SHP77 (cell line): ENCODE data around the gene GATAD2B.
"Not testable (repeated sequence)": the region's sequence is repeated elsewhere in the genome, so short reads cannot be mapped to it uniquely, and the experiment has no call there.

Experiments used
- DNase-seq, 2 experiments: peaks; one replicate each; lab custom pipeline; 2025; lab: John Stamatoyannopoulos, UW

GATAD2B gene

DNA sequence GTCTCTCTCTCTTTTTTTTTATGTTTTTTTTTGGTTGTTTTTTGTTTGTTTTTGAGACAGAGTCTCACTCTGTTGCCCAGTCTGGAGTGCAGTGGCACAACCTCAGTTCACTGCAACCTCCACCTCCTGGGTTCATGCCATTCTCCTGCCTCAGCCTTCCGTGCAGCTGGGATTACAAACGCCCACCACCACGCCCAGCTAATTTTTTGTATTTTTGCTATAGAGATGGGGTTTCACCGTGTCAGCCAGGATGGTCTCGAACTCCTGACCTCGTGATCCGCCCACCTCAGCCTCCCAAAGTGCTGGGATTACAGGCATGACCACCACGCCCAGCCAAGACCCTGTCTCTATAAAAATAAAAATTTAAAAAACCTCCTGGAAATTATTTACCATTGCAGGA lies 88.8 kb downstream of the GATAD2B start:
- not testable (repeated sequence) for DNase-seq

DNA sequence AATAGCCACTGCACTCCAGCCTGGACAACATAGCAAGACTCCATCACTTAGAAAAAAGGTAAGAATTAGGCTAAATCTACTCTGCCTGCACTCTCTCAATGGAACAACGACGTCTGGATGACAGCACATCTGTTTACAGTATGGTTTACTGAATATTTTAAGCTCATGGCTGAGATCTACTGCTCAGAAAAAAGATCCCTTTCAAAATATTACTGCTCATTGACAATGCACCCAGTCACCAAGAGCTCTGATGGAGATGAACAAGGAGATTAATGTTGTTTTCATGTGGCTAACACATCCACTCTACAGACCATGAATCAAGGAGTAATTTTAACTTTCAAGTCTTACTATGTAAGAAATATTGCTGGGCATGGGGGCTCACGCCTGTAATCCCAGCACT lies 89.6 kb downstream of the GATAD2B start:
- DNase-seq, result no peak

DNA sequence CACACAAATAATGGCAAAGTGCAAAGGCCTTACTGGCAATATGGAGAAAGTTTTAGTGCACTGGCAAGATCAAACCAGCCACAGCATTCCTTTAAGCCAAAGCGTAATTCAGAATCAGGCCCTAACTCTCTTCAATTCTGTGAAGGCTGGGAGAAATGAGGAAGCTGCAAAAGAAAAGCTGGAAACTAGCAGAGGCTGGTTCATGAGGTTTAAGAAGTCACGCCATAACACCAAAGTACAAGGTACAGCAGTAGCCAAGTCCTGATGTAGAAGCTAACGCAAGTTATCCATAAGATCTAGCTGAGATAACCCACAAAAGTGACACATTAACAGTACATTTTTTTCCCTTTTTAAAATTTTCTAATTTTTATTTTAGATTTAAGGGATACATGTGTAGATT lies 90.5 kb downstream of the GATAD2B start:
- DNase-seq, result no peak

DNA sequence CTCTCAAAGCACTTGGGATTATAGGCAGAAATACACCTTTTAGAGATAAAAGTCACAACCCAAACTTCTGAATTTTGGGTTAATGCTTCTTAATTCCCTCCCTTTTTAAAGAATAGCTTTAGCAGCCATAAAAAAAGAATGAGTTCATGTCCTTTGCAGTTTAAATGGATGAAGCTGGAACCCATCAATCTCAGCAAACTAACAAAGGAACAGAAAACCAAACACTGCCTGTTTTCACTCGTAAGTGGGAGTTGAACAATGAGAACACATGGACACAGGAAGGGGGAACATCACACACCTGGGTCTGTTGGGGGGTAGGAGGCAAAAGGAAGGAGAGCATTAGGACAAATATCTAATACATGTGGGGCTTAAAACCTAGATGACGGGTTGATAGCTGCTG lies 91.7 kb downstream of the GATAD2B start:
- no peak for DNase-seq

DNA sequence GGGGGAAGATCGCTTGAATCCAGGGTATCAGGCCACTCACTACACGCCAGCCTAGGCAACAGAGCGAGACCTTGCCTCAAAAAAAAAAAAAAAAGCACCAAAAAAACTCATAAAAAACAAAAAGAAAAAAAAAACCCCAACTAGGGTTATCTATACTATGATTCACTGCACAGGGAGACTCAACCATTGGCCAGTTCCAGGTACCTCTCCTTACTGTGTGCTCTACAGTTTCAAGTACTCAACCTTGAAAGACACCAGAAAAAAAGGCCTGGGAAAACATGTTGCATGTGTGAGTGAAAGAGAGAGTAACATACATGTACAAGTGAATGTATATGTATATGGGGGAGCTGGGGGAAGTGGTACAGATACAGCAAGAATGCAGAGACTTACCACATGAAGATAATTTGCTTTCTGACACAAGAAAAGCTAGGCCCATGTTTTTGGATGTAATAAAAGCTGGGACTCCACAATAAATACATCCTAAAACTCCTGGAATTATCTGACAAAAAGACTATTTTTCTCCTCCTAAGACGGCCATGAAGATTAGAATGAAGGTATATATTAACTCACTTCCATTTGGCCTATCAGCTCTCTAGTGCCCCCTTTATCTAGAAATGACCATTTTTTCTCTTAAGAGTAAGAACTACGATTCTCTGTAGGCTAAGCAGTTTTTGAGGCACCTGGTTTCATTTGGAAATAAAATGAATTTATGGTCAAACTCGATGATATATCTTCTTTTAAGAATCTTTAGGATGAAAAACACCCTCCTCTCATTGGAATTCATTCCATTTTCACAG lies 95.4 kb downstream of the GATAD2B start:
- no peak for DNase-seq

DNA sequence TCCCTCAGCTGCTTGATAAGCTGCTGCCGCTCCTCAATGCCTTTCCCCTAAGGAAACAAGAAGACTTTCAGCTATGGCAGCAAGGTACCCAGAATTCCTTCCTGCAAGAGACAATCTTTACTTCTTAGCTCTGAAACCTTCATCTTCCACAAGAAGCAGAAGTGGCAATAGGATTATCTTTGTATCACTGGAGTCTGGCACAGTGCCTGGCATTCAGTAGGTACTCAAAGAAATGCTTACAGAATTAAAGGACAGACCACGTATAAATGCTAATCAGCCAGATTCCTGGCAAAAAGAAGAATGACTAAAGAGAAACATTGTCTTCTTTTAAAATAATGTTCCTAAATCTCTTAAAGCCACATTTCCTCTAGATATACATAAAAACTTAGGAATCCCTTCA lies 103.9 kb downstream of the GATAD2B start:
- DNase-seq, result no peak

DNA sequence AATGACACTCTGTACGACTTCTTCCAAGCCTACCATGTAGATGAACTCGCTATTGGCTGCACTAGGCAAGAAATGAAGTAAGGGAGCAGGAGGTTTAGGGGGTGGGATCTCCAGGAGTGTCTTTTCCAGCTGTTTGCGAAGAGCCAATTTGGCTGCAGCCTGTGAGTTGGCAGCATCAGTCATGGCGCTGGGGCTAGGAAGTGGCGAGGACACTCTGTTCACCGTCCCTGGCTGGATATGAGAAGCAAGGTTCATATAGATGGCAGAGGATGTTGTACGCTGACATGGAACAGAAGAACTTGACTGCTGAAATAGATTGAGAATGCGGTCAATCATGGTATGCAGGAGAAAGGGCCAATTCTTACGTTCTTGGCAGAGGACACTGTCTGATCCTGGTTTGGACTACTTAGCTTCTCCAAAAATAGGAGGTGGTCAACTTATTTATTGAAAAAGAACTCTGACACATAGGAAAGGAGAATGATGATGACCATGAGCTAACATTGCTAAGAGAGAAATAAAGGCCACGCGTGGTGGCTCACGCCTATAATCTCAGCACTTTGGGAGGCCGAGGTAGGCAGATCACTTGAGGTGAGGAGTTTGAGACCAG lies 106.4 kb downstream of the GATAD2B start:
- DNase-seq, result no peak

DNA sequence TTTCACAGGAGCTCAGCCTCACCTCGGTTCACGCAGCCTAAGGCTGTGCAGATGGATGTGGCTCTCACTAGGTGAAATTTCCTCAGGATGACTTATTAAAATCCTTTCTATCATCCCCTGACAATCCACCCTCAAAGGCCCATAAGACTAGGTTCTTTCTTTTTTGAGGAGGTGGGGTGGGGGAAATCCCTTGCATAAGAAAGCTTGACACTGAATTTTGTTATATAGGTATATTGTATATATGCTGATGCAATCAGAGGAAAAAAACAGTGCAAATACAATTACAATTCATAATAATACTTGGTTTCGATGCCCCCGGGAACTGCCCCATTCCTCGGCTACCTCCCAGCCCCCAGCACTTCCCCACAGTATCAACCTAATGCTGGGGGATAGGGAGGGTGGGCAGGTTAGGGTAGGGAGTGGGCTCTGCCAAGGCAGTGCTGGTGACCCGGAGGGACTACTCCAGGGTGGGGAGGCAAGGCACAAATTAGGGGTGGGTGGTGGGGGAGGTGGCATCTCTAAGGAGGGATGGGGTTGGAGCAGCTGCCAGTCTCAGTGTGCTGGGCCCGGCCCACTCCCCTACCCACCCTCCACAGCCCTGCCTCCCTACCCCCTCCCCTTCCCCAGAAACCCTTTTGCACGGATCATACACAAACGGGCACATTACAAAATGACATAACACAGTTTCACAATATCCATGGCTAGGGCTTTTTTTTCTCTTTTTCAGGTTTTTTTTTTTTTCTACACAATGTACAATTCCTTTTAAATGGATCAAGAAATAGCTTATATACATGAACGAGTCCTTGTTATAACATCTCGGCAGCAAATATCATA lies 116.7 kb downstream of the GATAD2B start:
- DNase-seq, result no peak

DNA sequence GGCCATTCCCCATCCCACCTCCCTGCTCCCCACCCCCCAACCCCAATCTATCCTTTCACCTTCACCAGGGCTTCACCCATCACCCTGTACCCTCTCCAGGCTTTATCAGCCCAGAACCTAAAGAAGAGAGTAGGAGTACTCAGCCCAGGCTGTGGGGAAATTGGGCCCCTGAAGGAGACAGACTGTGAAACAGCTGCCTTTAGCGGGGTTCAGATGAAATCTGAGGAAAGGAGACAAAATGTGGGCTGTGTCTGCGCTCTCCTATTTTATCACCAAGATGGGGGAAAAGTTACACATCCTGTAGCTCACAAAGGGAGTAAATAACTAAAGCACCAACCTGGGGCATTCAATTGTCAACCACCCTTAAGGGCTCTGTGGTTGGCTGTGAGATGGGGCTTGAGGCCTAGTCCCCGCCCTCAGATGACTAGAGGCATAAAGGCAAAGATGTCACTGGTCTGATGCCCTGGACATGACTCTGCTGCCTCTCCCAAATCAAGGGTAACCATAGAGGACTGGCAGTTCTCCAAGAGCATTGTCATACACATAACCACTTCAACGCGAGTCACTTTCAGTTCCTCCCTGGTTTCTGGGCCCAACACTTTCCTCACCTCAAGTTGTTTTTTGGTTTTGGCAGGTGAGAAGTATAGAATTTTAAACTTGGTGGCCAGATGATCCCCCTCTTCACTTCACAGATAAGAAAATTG lies 117.6 kb downstream of the GATAD2B start:
- peak in 1 of 2 experiments; percentile 6 for DNase-seq

DNA sequence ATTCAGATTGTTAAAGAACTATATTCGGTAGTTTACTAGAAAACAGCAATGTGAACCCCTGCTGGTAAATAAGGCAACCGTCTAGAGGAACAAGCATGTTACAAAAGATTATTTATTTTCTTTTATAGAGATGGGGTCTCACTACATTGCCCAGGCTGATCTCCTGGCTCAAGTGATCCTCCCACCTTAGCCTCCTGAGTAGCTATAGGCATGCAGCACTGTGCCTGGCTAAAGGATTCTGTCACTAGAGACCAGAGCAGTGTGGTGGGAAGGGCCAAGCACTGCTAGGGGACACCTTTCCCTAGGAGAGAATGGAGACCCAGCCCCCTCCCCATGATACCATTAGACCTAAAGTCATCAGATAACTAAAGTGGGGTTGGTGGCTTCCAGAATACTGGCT lies 118.7 kb downstream of the GATAD2B start:
- DNase-seq, result no peak

DNA sequence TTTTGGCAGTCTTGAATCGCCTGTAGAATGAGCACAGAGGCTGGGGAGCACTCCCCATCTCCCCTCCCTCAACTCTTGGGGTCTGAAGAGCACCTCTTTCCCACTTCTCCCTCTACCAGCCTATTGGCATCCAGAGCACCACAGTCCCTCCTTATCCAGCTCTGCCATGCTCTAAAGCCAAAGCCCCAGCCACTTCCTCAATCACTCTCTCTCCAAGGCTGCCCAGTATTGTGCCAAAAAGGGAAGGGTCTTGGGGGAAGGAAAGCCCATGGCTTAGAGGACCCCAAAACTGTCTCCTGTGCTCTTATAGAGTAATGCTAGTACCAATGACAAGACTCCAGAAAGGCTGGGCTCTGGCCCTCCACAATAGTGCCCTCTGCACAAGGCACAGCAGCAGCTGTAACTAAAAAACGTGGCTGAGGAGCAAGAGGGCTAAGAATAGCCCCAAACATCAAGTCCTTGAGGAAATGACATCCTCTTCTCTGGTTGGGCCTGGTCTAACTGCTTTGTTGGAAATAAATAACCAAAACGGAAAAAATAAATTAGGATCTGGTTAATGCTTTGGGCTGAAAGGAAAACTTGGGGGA lies 119.2 kb downstream of the GATAD2B start:
- DNase-seq, result no peak

DNA sequence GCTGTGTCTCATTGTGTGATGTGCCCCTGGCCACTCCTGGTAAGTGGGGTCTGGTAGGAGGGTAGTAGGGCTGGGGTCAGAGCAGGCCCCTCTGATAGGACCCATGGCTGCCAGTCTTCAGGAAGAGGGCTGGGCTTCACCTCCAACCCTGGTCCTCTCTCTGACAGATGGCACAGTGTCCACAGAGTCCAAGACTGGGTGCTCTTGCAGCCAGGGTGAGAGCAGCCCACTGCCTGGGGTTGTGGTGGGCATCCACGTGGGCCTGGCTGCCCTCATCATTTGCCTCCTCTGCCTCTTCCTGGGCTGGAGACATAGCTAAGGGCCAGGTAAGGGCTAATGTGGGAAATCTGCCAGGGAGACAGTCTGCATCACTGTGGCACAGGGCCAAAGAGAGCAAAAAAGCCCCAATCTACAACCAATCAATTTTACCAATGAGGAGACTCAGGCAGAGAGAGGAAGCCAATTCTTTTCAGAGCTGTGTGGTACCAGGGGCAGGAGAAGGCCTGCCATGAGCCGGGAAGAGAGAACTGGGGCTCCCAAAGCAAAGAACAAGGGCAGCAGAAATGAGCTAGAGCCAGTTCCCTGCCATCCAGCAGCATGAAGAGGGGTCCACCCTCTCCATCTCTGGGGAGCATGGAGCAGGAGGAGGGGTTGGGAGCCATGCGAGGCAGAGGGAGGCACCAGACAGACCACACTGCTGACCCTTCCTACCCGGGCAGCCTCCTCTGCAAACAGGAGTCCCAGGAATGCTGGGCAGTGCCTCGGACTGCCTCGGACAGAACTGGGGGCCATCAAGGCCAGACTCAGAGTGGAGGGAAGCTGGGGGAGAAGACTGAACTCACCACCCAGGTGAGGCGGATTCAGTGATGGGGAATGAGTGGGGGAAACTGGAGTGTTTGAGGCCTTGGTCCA lies 120.7 kb downstream of the GATAD2B start:
- no peak for DNase-seq

DNA sequence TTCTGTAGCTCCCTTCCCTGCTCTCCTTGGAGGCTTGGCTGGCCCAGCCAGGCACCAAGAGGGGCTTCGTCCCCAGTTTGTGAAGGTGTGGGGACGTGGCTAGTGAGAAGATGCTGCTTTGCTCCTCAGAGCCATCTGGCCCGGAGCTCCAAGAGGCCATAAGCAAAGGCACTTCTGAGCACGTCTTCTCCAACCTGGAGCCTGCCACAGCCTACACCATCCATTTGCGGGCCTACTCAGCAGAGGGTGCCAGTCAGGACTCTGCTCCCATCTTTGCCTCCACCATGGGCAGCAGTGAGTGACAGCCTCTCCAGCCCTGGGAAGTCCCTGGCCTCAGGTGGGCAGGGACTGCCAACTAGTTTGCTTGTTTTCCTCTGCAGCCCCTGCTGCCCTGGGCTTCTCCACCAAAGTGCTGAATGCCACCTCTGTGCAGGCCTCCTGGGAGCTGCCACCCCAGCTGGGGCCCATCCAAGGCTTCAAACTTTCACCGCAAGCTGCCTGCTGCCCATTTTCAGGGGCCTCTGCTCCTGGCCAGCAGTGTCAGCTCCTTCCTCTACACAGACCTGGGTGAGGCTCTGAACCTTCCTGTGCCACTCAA lies 121.6 kb downstream of the GATAD2B start:
- no peak for DNase-seq

DNA sequence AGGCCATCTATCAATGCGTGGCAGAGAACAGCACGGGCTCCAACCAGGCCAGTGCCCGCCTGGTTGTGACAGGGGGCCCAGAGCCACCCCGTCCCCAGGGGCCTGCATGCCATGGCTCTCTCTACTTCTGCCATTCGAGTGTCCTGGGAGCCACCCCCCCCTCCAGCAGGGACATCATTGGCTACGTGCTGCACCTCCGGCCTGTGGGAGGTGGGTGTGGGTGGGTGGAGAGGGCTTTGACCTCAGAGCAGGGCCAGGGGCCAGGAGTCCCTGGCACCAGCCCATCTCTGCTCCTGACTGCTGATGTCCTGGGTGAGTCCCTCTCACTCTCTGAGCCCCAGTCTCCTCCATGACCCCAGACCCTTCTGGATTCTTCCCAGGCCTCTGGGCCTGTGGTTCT lies 122.3 kb downstream of the GATAD2B start:
- no peak for DNase-seq

DNA sequence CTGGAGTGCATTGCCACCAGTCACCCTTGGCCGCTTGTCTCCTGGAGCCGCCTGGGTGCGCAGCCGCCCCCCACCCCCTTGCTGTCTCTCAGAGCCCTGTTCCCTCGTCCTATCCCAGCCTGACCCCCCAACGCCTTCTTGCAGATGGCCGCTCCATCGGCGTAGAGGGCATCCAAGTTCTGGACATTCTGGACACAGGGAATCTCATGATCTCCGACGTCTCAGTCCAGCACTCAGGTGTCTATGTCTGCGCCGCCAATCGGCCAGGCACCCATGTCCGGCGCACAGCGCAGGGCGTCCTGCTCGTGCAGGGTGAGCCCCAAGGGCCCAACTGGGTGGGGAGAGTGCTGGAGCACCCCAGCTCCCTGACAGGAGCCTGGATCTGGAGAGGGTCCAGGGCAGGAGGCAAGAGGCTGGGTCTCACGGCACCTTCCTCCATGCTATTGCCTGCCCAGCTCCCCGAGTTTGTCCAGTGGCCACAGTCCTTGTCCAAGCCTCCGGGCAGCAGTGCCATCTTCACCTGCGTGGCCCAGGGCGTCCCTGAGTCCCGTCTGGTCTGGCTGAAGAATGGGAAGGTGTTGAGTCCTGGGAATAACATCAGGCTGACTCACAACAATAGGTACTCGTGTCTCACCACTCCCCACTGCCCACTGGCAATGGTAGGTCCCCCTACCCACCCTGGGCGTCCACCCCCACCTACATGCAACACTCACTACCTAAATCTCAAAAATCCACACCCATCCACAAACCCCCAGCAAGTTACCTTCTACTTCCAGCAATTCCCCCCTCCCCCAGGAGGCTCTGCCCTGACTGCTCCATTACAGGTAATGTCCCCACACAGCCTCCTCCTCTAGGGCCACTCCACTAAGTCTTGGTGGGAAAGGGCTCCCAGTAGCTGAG lies 123.0 kb downstream of the GATAD2B start:
- DNase-seq, result no peak

DNA sequence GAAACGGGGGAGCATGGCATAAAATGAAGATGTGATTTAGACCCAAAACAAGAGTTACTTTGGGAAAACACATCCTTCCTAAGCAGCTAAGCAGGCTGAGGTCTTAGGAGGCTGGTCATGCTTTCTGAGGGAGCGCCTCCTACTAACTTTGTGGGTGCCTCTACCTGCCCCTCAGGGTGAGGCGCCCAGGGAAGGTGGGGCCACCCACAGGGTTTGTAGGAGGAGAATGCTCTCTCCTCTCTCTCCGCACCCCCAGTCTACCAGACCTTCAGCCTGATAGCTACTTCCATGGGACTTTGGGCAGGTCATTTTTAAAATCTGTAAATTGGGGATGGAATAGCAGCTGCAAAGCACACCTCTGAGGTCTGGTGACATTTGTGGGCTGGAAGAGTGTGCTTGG lies 123.8 kb downstream of the GATAD2B start:
- DNase-seq, result no peak

DNA sequence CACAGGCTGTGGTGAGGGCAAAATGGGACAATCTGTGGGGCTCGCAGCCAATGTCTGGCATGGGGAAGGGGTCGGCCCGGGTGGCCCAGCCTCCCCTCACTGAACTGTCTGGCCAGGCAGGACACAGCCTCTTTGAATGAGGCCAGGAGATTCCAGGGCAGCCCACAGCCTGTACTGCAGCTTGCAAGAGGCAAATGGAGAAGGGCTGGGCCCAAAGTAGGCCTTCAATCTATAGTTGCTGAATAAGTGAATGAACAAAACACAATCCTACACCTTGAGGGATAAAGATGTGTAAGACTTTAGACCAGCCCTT lies 124.3 kb downstream of the GATAD2B start:
- no peak for DNase-seq

DNA sequence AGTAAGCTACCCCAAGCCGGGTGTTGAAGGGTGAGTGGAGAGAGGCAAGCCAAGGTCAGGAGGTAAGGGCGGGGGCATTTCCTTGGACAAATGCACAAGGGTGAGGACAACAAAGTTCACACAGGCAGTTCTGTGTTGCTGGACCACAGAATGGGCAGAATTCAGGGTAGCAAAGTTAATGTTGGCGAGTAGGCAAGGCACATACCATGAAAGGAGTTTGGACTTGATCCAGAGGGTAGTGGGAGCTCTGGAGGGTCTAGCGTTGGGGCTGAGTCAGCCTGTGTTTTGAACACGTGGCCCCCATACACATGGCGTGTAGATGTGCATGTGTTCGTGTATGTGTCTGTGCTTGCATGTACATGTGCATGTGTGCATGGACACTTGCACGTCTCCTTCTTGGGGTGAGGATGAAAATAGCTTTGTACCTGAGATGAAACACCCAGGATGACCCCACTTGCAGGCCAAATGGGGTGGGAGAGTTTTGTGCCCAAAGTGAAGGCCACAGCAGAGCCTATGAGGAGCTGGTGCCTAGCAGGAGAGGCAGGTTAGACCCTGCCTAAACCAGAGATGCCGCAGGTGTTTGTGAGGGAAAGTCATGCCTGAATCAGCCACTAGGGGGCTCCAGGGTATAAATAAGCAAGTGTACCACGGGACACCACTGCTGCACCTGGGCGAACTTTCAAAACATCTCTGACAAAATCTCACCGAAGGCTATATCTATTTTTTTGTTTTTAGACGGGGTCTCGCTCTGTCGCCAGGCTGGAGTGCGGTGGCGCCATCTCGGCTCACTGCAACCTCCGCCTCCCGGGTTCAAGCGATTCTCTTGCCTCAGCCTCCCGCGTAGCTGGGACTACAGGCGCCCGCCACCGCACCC lies 125.7 kb downstream of the GATAD2B start:
- peak; percentile 75 to 88 for DNase-seq
